SH-SY5Y (cell line): ENCODE data around the gene TEKT3.

Experiments
- GATA2 ChIP-seq: IDR thresholded peaks from 2 replicates; pipeline ENCODE4 v1.6.1; 2011; ENCODE audit warnings: mild to moderate bottlenecking, low read depth, low read length
- GATA3 ChIP-seq: IDR thresholded peaks from 2 replicates; pipeline ENCODE4 v1.6.1; 2011; ENCODE audit warnings: low read depth, mild to moderate bottlenecking, low read length, moderate library complexity

DNA sequence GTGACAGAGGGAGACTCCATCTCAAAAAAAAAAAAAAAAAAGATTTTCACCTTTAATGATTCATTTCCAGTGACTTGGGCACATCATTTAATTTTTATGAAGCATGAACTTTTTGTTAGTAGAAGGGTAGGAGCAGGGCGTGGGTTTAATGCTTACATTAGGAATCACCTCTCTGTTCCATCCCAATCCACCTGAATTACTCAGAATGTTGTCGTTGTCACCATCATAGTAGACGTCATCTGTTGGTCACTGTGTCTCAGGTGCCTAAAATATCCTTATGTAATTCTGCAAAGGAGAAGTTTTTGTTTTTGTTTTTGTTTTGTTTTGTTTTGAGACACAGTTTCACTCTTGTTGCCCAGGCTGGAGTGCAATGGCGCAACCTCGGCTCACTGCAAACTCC is 38.3 kb upstream of the TEKT3 start:
- TF ChIP-seq GATA2 (no peak), GATA3 (no peak)
